ENCODE results near the gene FBLN7.
"Not testable (repeated sequence)": the region's sequence is repeated elsewhere in the genome, so short reads cannot be mapped to it uniquely, and the experiment has no call there.

Gene FBLN7

GRCh38 chr2:112138159-112139032 is at the start of gene FBLN7:
FBLN7 (plus strand) TSS chr2:112138385; CDS start chr2:112138656, 271 bp downstream.
- DNase-seq: peak in 2 of 6 experiments; percentile 15 to 19

- DNase-seq: no peak
Measured at GRCh38 chr2:112089375-112089774, 48.8 kb upstream of the FBLN7 start.

GRCh38 chr2:112092286-112093041 is 45.7 kb upstream of the FBLN7 start:
- DNase-seq: no peak

GRCh38 chr2:112093216-112093615 is 45.0 kb upstream of the FBLN7 start:
- no peak for DNase-seq

GRCh38 chr2:112095681-112096080 is 42.5 kb upstream of the FBLN7 start:
- DNase-seq: no peak

GRCh38 chr2:112096098-112096497 is 42.1 kb upstream of the FBLN7 start:
- no peak for DNase-seq

GRCh38 chr2:112108178-112108832 is 29.9 kb upstream of the FBLN7 start:
- DNase-seq: no peak

GRCh38 chr2:112109278-112109677 is 28.9 kb upstream of the FBLN7 start:
- no peak for DNase-seq

- DNase-seq: no peak
Measured at GRCh38 chr2:112110966-112111365, 27.2 kb upstream of the FBLN7 start.

- DNase-seq: not testable (repeated sequence)
Measured at GRCh38 chr2:112113354-112113753, 24.8 kb upstream of the FBLN7 start.

- no peak for DNase-seq
Measured at GRCh38 chr2:112118148-112118547, 20.0 kb upstream of the FBLN7 start.

- DNase-seq: peak in 5 of 6 experiments; percentile 7 to 68 (median 37)
Measured at GRCh38 chr2:112121682-112122254, 16.4 kb upstream of the FBLN7 start.

- DNase-seq: no peak
Measured at GRCh38 chr2:112129060-112129459, 9.1 kb upstream of the FBLN7 start.

GRCh38 chr2:112133344-112133743 is 4.8 kb upstream of the FBLN7 start:
- DNase-seq: no peak

GRCh38 chr2:112134120-112134519 is 4.1 kb upstream of the FBLN7 start:
- no peak for DNase-seq

GRCh38 chr2:112136096-112136495 is 2.1 kb upstream of the FBLN7 start:
- DNase-seq: no peak

GRCh38 chr2:112137516-112138158 is 548 bp upstream of the FBLN7 start:
- DNase-seq: peak in 1 of 6 experiments; percentile 19

- DNase-seq: not testable (repeated sequence)
Measured at GRCh38 chr2:112139033-112139614, 939 bp downstream of the FBLN7 start.

GRCh38 chr2:112139661-112140204 is 1.5 kb downstream of the FBLN7 start:
- DNase-seq: not testable (repeated sequence)

GRCh38 chr2:112140205-112140802 is 2.1 kb downstream of the FBLN7 start:
- DNase-seq: no peak

GRCh38 chr2:112140899-112141625 is 2.9 kb downstream of the FBLN7 start:
- no peak for DNase-seq

Data from stimulated activated naive CD4-positive, alpha-beta T cell (primary cell).